Activated T-cell treated with anti-CD3 and anti-CD28 coated beads, Interleukin-2, amount 50 U/mL, for 4 hours (primary cell): ENCODE results near the gene CRISPLD2. TPM values are rescaled to one million over a fixed set of nuclear protein-coding genes. Genes with fewer than 3 reads are reported as not detected.
"Not testable (repeated sequence)": the region's sequence is repeated elsewhere in the genome, so short reads cannot be mapped to it uniquely, and the experiment has no call there.

ENCODE experiments used
- ATAC-seq, 2 donors: fragments of 200-7000 bp; cut with Tn5 transposase; one replicate each; pipeline ENCODE4 v1.10.0; 2021
- DNase-seq: peaks from one replicate; pipeline ENCODE4 v3.0.0-alpha.2; 2020
- H3K27me3 Mint-ChIP-seq: one replicate; pipeline ENCODE4 v1.8.0; 2021; ENCODE audit warnings: low read depth, mixed read lengths
- H3K36me3 Mint-ChIP-seq: one replicate; pipeline ENCODE4 v1.8.0; 2022; ENCODE audit warnings: mixed read lengths; ENCODE audit not compliant: insufficient read depth
- H3K4me1 Mint-ChIP-seq: one replicate; pipeline ENCODE4 v1.8.0; 2021; ENCODE audit warnings: low read depth, mixed read lengths
- H3K4me3 Mint-ChIP-seq: one replicate; pipeline ENCODE4 v1.8.0; 2021; ENCODE audit warnings: mild to moderate bottlenecking, moderate library complexity, mixed read lengths
- H3K9me3 Mint-ChIP-seq: one replicate; pipeline ENCODE4 v1.8.0; 2021; ENCODE audit warnings: mixed read lengths
- total RNA-seq, 3 donors: library from RNA; stranded (reverse); gene quantifications; one replicate each; pipeline ENCODE4 v1.2.1, GENCODE V29; 2021

Gene CRISPLD2
- total RNA-seq, 3 donors from 2014 or later, result 0.11 to 0.57 (median 0.46) TPM

DNA sequence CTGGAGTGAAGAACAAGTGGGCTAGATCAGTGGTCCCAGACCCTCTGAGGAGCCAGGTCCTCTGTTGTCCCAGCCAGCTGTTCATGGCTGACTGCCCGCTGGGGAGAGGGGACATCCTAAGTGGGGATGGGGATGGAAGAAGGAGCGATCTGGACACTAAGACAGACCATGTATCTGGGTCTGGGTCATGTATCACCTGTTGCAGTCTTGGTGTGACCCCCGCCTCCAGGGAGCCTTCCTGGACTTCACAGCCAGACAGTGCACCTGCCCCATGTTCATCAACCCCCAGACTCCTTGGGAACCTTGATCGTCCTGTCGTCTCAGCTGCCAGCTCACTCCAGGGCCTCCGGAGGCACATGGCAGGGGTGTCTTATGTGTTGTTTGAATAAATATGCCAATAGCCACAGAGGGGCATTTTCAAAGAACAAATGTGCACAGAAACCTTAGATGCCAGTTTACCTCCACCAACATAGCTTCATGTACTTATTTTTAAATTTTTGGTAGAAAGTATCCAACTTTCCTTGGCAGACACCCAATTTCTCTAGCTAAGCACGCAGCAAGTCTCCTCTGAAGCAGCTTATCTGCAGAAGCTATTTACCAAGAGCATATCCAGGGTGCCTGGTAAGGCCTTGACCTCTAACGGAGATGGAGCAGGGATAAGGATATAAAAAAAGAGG, 43.2 kb downstream of the CRISPLD2 start:
- peaks cover 7% of the 10 kb centered on the region for H3K36me3 Mint-ChIP-seq
- no peaks in the 10 kb centered on the region for H3K4me1 Mint-ChIP-seq
- ATAC-seq (no peak), DNase-seq (no peak)
- peaks cover 2% of the 10 kb centered on the region for H3K27me3 Mint-ChIP-seq
- no peak overlapping the region for H3K4me3 Mint-ChIP-seq
- peaks cover 22% of the 10 kb centered on the region for H3K9me3 Mint-ChIP-seq

DNA sequence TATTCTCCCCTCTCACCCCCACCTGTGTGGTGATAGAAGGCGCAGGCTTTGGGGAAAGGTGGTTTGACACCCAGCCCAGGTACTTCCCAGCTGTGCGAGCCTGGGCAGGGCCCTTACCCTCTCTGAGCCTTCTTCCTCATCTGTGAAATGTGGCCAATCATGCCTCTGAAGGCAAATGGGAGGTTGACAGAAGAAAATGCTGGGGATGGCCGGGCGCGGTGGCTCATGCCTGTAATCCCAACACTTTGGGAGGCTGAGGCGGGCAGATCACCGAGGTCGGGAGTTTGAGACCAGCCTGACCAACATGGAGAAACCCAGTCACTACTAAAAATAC, 43.7 kb downstream of the CRISPLD2 start:
- Mint-ChIP-seq H3K4me1 (no peaks in the 10 kb centered on the region), H3K36me3 (peaks cover 7% of the 10 kb centered on the region)

DNA sequence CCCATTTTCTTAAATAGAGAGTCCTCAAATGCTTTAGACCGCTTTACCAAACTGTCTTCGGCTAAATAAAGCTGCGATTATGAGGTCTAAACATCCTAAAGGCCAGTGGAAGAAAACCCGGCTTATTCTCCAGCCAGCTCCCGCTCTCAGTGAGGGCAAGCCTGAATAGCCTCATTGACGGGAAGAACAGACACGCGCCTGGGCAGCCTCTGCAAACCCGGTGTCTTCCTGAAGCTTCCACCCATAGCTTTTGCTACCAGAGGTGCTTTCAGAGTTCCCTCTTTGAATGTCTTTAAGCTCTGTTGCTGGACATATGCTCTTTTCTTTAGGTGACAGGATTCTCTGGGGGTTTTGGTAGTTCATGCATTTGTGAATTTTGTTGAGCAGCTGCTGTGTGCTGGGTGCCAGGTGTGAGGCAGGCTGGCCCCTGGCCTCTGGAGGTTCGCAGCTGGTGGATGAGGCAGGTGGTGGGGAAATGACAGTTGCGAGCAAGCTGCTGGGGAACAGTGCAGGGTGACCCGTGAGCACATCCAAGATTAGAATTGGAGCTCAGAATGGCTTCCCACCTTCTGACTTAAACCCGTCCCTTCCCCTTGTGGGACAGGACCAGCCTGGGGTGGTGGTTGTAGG, 44.7 kb downstream of the CRISPLD2 start:
- no peak for ATAC-seq

More for the DNA sequence above, 43.7 kb downstream of the CRISPLD2 start:
- H3K27me3 Mint-ChIP-seq, result peaks cover 2% of the 10 kb centered on the region
- ATAC-seq, result no peak
- no peak for DNase-seq
- no peak overlapping the region for H3K4me3 Mint-ChIP-seq
- peaks cover 21% of the 10 kb centered on the region for H3K9me3 Mint-ChIP-seq

DNA sequence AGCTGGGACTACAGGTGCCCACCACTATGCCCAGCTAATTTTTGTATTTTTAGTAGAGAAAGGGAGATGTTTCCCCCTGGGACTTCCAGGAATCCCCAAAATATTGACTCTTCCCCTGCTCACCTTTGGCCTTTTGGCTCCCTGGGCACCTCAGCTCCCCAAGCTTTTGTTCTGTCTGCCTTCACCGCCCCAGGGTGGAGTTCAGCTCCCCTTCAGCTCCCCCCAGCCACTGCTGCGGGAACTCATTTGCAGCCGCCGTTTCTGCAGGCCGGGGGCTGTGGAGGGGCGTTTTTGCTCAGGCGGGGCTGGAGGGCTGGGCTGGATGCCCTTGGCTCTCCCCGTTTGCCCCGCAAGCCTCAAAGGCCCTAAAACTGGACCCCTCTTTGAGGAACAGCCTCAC, 47.9 kb downstream of the CRISPLD2 start:
- DNase-seq (no peak), ATAC-seq (no peak)
- no peaks in the 10 kb centered on the region for H3K4me1 Mint-ChIP-seq
- no peaks in the 10 kb centered on the region for H3K36me3 Mint-ChIP-seq
- H3K27me3 Mint-ChIP-seq, result no peaks in the 10 kb centered on the region
- no peaks in the 10 kb centered on the region for H3K9me3 Mint-ChIP-seq
- no peak overlapping the region for H3K4me3 Mint-ChIP-seq

More for the DNA sequence above, 44.7 kb downstream of the CRISPLD2 start:
- no peak for DNase-seq
- H3K4me1 Mint-ChIP-seq, result no peaks in the 10 kb centered on the region
- peaks cover 7% of the 10 kb centered on the region for H3K36me3 Mint-ChIP-seq
- peaks cover 2% of the 10 kb centered on the region for H3K27me3 Mint-ChIP-seq
- no peak overlapping the region for H3K4me3 Mint-ChIP-seq
- peaks cover 11% of the 10 kb centered on the region for H3K9me3 Mint-ChIP-seq

DNA sequence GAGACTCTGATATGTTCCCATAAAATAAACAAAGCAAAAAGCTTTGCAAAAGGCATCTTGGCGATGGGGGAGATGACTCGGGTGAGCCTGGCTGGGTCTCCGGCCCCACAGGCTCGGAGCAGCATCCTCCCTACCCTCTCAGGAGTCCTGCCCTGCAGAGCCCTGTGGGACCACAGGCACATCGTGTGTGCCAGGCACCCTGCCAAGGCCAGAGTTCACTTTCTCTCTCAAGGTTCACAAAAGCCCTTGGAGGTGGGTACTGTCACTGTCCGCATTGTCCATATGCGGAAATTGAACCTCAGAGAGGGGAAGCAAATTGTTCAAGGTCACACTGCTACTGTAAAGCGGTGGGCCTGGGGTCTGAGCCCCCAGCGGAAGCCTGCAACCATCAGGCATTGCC, 48.5 kb downstream of the CRISPLD2 start:
- Mint-ChIP-seq H3K9me3 (no peaks in the 10 kb centered on the region), H3K27me3 (no peaks in the 10 kb centered on the region), H3K36me3 (no peaks in the 10 kb centered on the region), H3K4me3 (no peak overlapping the region), H3K4me1 (no peaks in the 10 kb centered on the region)
- ATAC-seq (no peak), DNase-seq (no peak)

DNA sequence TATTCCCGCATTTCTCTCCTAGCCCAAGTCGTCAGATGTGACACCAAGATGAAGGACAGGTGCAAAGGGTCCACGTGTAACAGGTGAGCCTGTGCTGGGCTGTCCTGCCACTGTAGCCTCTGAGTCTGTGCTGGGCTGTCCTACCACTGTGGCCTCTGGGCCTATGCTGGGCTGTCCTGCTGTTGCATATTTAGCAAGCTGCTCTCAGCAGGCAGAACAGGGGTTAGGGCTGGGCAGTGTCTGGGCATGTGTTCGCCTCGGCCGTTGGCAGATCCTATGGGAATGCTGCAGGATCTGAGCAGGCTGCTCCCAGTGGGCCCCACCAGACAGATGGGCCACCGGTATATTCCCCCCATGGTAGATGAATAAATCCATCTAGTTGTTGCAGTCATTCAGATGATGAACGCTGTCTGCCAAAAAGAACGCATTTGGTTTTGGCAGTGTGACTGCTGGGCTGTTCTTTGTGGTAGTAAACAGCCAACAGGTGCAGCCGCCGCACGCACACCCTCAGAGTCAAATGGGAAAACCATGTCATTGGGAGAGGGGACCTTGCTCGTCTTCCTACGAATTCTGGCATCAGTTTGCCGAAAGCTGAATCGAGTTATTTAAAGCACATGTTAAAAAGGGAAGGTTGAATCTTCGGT, 49.2 kb downstream of the CRISPLD2 start:
- Mint-ChIP-seq H3K27me3 (no peaks in the 10 kb centered on the region), H3K36me3 (no peaks in the 10 kb centered on the region), H3K9me3 (no peaks in the 10 kb centered on the region), H3K4me1 (no peaks in the 10 kb centered on the region), H3K4me3 (no peak overlapping the region)
- no peak for ATAC-seq
- DNase-seq, result no peak

DNA sequence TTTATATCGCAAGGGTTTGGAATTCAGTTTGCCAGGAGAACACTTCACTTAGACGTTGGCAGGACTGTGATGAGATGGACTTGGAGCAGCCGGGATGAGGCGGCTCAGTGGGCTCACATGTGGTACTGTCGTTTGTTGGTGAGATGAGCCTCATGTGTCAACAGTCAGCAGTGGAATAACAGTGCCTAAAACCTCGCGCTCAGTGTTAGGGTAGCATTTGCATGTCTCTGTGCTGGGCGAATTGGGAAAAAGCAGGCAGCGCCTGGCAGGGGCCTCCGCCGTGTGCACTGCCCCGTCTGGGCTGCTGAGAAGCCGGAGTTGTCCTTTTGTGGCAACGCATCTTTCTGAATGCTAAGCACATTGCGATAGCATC, 49.7 kb downstream of the CRISPLD2 start:
- Mint-ChIP-seq H3K27me3 (no peaks in the 10 kb centered on the region), H3K4me1 (no peaks in the 10 kb centered on the region), H3K9me3 (no peaks in the 10 kb centered on the region), H3K4me3 (no peak overlapping the region), H3K36me3 (no peaks in the 10 kb centered on the region)
- ATAC-seq (no peak), DNase-seq (no peak)

DNA sequence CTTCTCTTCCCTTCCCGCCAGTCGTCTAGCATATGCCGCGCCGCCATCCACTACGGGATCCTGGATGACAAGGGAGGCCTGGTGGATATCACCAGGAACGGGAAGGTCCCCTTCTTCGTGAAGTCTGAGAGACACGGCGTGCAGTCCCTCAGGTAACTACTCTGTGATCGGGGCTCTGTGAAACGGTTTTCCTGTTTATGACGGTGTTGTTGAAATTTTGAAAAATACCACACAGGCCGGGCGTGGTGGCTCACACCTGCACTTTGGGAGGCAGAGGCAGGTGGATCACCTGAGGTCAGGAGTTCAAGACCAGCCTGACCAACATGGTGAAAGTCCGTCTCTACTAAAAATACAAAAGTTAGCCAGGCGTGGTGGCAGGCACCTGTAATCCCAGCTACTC, 53.2 kb downstream of the CRISPLD2 start:
- DNase-seq, H3K4me1 Mint-ChIP-seq, H3K4me3 Mint-ChIP-seq, ATAC-seq, H3K36me3 Mint-ChIP-seq, H3K27me3 Mint-ChIP-seq, H3K9me3 Mint-ChIP-seq: not testable (repeated sequence)

DNA sequence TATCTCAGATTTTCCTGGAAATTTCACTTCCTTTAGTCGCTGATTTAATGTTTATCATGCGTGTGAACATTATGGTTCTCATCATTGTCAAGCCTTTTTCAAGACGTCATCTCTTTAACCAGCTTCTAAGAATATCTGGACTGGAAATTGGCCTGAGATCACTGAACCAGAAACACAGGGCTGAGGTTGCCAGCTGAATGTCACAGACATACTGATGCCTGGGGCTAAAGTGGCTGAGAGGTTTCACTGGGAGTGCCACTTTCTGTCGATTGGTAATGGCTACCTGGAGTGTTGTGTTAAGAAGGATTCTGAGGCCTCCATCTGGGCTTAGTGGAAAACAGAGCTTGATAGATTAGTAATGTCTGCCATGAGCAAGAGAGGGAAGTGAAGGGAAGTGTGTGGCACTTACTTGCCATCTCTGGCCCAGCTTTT, 54.2 kb downstream of the CRISPLD2 start:
- Mint-ChIP-seq H3K9me3 (no peaks in the 10 kb centered on the region), H3K36me3 (no peaks in the 10 kb centered on the region), H3K4me3 (no peak overlapping the region), H3K4me1 (no peaks in the 10 kb centered on the region), H3K27me3 (no peaks in the 10 kb centered on the region)
- DNase-seq (no peak), ATAC-seq (no peak)

DNA sequence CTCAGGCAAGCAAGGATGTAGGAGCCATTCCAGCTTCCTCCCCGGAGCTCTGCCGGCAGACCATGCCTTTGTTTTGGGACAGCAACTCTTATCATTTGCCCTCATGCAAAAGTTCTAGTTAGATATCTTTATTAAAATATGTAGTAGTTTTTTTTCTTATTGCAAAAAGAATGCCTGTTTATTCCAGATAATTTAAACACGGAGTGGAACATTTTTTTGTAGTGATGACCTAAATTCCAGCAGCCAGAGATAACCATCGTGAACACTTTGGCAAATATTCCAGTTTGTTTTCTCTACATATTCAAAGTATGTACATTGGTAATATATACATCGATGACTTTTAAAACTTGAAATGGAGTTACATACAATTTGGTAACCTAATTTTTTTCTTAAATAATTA, 54.8 kb downstream of the CRISPLD2 start:
- Mint-ChIP-seq H3K36me3 (no peaks in the 10 kb centered on the region), H3K27me3 (no peaks in the 10 kb centered on the region), H3K4me1 (no peaks in the 10 kb centered on the region), H3K9me3 (no peaks in the 10 kb centered on the region), H3K4me3 (no peak overlapping the region)
- ATAC-seq (no peak), DNase-seq (no peak)

DNA sequence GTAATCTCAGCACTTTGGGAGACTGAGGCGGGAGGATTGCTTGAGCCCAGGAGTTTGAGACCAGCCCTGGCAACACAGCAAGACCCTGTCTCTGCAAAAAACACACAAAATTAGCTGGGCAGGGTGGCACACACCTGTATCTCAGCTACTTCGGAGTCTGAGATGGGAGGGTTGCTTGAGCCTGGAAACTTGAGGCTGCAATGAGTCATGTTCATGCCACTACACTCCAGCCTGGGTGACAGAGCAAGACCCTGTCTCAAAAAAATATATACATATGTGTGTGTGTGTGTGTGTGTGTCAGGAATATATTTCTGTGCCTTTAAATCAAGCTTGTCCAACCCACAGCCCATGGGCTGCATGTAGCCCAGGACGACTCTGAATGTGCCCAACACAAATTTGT, 55.2 kb downstream of the CRISPLD2 start:
- Mint-ChIP-seq H3K4me3 (no peak overlapping the region), H3K9me3 (no peaks in the 10 kb centered on the region), H3K4me1 (no peaks in the 10 kb centered on the region), H3K36me3 (no peaks in the 10 kb centered on the region), H3K27me3 (peaks cover under 1% of the 10 kb centered on the region)
- ATAC-seq (no peak), DNase-seq (no peak)

DNA sequence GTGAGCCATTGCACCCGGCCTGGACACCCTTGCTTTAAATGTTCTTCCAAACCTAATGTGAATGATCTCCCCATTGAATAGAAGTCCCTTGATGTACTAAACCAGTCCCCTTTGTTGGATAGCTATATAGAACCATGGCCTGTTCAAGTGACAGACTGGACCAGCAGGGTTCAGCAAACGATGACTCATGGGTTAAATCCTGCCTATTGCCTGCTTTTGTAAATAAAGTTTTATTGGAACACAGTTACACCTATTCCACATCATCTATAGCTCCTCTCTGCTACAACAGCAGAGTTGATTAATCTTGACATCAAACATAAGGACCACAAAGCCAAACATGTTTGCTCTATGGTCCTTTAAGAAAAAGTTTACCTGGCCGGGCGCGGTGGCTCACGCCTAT, 56.1 kb downstream of the CRISPLD2 start:
- Mint-ChIP-seq H3K4me1 (no peaks in the 10 kb centered on the region), H3K27me3 (peaks cover 2% of the 10 kb centered on the region), H3K36me3 (no peaks in the 10 kb centered on the region), H3K4me3 (no peak overlapping the region), H3K9me3 (no peaks in the 10 kb centered on the region)
- DNase-seq, result no peak
- ATAC-seq, result no peak

DNA sequence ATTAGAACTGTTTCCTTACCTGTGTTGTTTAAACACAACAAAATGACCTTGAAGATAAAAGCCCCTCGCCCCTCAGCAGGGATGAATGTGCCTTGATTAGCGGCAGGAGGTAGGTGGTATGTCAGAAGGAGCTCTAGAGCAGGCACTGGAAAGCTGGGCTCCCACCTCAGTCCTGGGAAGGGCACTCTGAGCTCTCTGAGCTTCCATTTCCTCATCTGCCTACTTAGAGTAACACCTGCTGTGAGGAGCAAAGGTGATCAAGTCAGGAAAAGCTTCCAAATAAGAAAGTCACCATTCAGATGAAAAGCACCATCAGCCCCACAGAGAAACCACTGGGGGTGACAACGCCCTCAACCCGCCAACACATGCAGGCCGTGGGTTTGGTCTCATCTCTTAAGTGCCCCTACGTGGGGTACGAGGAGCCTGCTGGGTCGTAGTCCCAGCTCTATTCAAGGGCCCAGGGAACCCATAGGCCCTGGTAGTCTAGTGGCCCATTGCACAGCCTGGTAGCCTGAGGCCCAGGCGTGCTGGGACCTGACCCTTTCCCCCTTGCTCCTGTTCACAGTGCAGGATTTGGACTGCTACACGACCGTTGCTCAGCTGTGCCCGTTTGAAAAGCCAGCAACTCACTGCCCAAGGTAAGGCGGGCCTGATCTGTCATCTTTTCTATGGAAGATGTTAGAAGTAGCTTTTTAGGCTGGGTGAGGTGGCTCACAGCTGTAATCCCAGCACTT, 57.3 kb downstream of the CRISPLD2 start:
- H3K9me3 Mint-ChIP-seq, result no peaks in the 10 kb centered on the region
- ATAC-seq (no peak), DNase-seq (no peak)
- peaks cover 2% of the 10 kb centered on the region for H3K27me3 Mint-ChIP-seq
- no peaks in the 10 kb centered on the region for H3K4me1 Mint-ChIP-seq
- H3K36me3 Mint-ChIP-seq, result no peaks in the 10 kb centered on the region
- H3K4me3 Mint-ChIP-seq, result no peak overlapping the region

DNA sequence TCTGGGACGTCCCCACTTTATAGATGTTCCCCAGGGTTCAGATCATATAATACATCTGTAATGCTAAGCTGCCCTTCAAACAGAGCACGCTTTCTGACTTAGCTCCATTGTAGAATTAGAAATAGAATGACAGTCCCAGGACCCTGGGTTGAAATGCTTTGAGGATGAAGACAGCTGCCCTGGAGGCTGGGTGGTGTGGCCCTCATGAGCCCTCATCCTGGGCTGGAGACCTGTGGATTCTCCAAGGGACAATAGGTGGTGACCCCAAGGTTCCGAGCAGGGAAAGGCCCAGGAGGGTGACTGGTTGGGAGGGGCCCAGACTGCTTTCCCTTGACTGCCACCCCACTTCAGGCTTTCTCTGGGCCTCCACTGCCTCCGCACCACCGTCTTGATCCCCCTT, 59.0 kb downstream of the CRISPLD2 start:
- Mint-ChIP-seq H3K4me3 (no peak overlapping the region), H3K9me3 (no peaks in the 10 kb centered on the region), H3K4me1 (no peaks in the 10 kb centered on the region), H3K27me3 (peaks cover 2% of the 10 kb centered on the region), H3K36me3 (no peaks in the 10 kb centered on the region)
- no peak for DNase-seq
- ATAC-seq, result no peak
